HEK293 (cell line): ENCODE measurements around the gene BNIPL.
A peak's percentile ranks its signal among the peaks of the same experiment; 100 is the strongest.

Experiments used
- BCL11B ChIP-seq: fragments of 450-650 bp; formaldehyde crosslinking; IDR thresholded peaks from 2 replicates; pipeline ENCODE4 v1.5.1; 2016; ENCODE audit warnings: low read depth, missing biosample characterization, missing genetic modification characterization
- HOXA7 ChIP-seq: sonication (generic); formaldehyde crosslinking; IDR thresholded peaks from 2 replicates; pipeline ENCODE4 v1.8.1; 2022; ENCODE audit warnings: missing genetic modification reagents, borderline replicate concordance
- HOXC10 ChIP-seq: sonication (generic); formaldehyde crosslinking; IDR thresholded peaks from 2 replicates; pipeline ENCODE4 v1.8.1; 2023; ENCODE audit warnings: mild to moderate bottlenecking, missing genetic modification reagents
- OSR2 ChIP-seq: fragments of 450-650 bp; formaldehyde crosslinking; IDR thresholded peaks from 2 replicates; pipeline ENCODE4 v1.5.1; 2016; ENCODE audit warnings: missing biosample characterization, missing genetic modification characterization
- PRDM1 ChIP-seq: fragments of 450-650 bp; formaldehyde crosslinking; IDR thresholded peaks from 2 replicates; pipeline ENCODE4; 2016; ENCODE audit warnings: missing biosample characterization, missing genetic modification characterization
- SP3 ChIP-seq: fragments of 450-650 bp; formaldehyde crosslinking; IDR thresholded peaks from 2 replicates; pipeline ENCODE4 v1.5.1; 2016; ENCODE audit warnings: missing biosample characterization, missing genetic modification characterization
- TRIM28 ChIP-seq: IDR thresholded peaks from 2 replicates; pipeline ENCODE4 v1.6.1; 2011; ENCODE audit warnings: low read length, control low read depth, borderline replicate concordance
- ZBTB7A ChIP-seq: fragments of 450-650 bp; formaldehyde crosslinking; IDR thresholded peaks from 2 replicates; pipeline ENCODE4 v1.5.1; 2016; ENCODE audit warnings: low read depth, missing biosample characterization, missing genetic modification characterization
- ZBTB8A ChIP-seq: fragments of 450-650 bp; formaldehyde crosslinking; IDR thresholded peaks from 2 replicates; pipeline ENCODE4 v1.5.1; 2016; ENCODE audit warnings: missing biosample characterization, missing genetic modification characterization
- ZEB2 ChIP-seq: fragments of 450-650 bp; formaldehyde crosslinking; IDR thresholded peaks from 2 replicates; pipeline ENCODE4 v1.5.1; 2016; ENCODE audit warnings: missing biosample characterization, missing genetic modification characterization
- ZNF19 ChIP-seq: fragments of 450-650 bp; formaldehyde crosslinking; IDR thresholded peaks from 2 replicates; pipeline ENCODE4; 2016; ENCODE audit warnings: missing biosample characterization, missing genetic modification characterization, low read depth
- ZNF202 ChIP-seq: fragments of 450-650 bp; formaldehyde crosslinking; IDR thresholded peaks from 2 replicates; pipeline ENCODE4 v1.5.1; 2016; ENCODE audit warnings: missing biosample characterization, missing genetic modification characterization, borderline replicate concordance
- ZNF335 ChIP-seq: fragments of 450-650 bp; formaldehyde crosslinking; conservative IDR thresholded peaks from 2 replicates; pipeline ENCODE4 v1.5.1; 2016; ENCODE audit warnings: missing biosample characterization, missing genetic modification characterization
- ZNF391 ChIP-seq: fragments of 450-650 bp; formaldehyde crosslinking; IDR thresholded peaks from 2 replicates; pipeline ENCODE4 v1.5.1; 2016; ENCODE audit warnings: low read depth, missing biosample characterization, missing genetic modification characterization, borderline replicate concordance
- ZNF394 ChIP-seq: fragments of 450-650 bp; formaldehyde crosslinking; IDR thresholded peaks from 2 replicates; pipeline ENCODE4 v1.5.1; 2016; ENCODE audit warnings: missing biosample characterization, missing genetic modification characterization, mild to moderate bottlenecking, moderate library complexity, borderline replicate concordance
- ZNF501 ChIP-seq: fragments of 450-650 bp; formaldehyde crosslinking; IDR thresholded peaks from 2 replicates; pipeline ENCODE4 v1.5.1; 2016; ENCODE audit warnings: missing biosample characterization, missing genetic modification characterization
- ZNF600 ChIP-seq: fragments of 450-650 bp; formaldehyde crosslinking; IDR thresholded peaks from 2 replicates; pipeline ENCODE4 v1.5.1; 2016; ENCODE audit warnings: missing biosample characterization, missing genetic modification characterization
- ZNF626 ChIP-seq: fragments of 450-650 bp; sonication (Bioruptor Pico); formaldehyde crosslinking; IDR thresholded peaks from 2 replicates; pipeline ENCODE4 v1.5.1; 2018; ENCODE audit warnings: missing biosample characterization, missing genetic modification characterization, inconsistent platforms
- ZNF658 ChIP-seq: fragments of 450-650 bp; formaldehyde crosslinking; IDR thresholded peaks from 2 replicates; pipeline ENCODE4; 2016; ENCODE audit warnings: missing biosample characterization, missing genetic modification characterization
- ZNF768 ChIP-seq: fragments of 450-650 bp; formaldehyde crosslinking; IDR thresholded peaks from 2 replicates; pipeline ENCODE4 v1.5.1; 2018; ENCODE audit warnings: missing biosample characterization, mild to moderate bottlenecking, missing genetic modification characterization
- ZNF776 ChIP-seq: fragments of 450-650 bp; formaldehyde crosslinking; IDR thresholded peaks from 2 replicates; pipeline ENCODE4 v1.5.0; 2017; ENCODE audit warnings: missing biosample characterization, missing genetic modification characterization, borderline replicate concordance
- ZNF830 ChIP-seq: fragments of 450-650 bp; IDR thresholded peaks from 2 replicates; pipeline ENCODE4 v1.5.0; 2018; ENCODE audit warnings: missing biosample characterization, missing genetic modification characterization, low read depth, mild to moderate bottlenecking, moderate library complexity
- TF ChIP-seq, protein P1 (sequence below): fragments of 450-650 bp; formaldehyde crosslinking; IDR thresholded peaks from 2 replicates; pipeline ENCODE4 v1.5.1; 2016; ENCODE audit warnings: missing biosample characterization, missing genetic modification characterization
- TF ChIP-seq, protein P2 (sequence below): fragments of 450-650 bp; formaldehyde crosslinking; IDR thresholded peaks from 2 replicates; pipeline ENCODE4 v1.5.1; 2017; ENCODE audit warnings: missing biosample characterization, missing genetic modification characterization
- TF ChIP-seq, protein P3 (sequence below): fragments of 450-650 bp; formaldehyde crosslinking; IDR thresholded peaks from 2 replicates; pipeline ENCODE4 v1.5.1; 2017; ENCODE audit warnings: missing biosample characterization, missing genetic modification characterization
- TF ChIP-seq, protein P4 (sequence below): fragments of 450-650 bp; formaldehyde crosslinking; IDR thresholded peaks from 2 replicates; pipeline ENCODE4 v1.5.1; 2016; ENCODE audit warnings: missing biosample characterization, missing genetic modification characterization
- TF ChIP-seq, protein P5 (sequence below): fragments of 450-650 bp; formaldehyde crosslinking; IDR thresholded peaks from 2 replicates; pipeline ENCODE4 v1.5.1; 2016; ENCODE audit warnings: missing biosample characterization, missing genetic modification characterization

The BNIPL gene

DNA sequence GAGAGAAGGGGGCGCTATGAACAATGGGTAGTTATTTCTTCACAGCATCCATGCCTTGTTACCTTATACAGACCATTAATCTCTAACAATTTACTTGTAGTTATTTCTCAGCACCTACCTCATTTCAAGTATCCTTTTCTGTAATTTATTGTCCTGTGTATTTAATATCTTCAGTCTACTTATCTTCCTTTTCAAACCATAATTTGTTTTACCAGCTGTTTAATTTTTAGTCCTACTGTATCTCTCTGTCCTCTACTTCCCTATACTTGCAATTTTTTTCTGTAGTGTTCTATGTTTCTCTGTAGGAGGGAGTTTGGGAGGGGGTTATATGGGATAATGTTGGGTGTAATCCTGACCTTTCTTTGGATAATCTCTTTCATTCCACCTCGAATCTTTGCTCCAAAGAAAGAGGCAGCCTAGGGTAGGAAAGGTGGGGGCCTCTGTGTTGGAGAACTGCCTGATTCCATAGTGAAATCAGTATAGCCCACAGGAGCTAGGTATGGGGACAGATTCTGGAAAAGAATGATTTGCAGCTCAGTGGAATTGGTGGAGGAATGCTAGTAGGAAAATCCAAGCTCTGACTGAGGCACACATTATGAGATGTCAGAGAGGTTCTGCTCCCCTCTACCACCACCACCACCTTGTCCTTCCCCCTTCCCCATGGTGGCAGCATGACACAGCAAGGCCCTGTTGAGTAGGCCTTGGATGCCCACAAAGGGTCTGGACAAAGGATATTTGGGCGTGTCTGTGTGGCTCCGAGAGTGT, 24.5 kb downstream of the BNIPL start (continued):
- no peak for TF ChIP-seq ZNF626 (tag by site-specific recombination)
- no peak for TF ChIP-seq ZNF391 (tag by site-specific recombination)
- TF ChIP-seq, protein P1, sequence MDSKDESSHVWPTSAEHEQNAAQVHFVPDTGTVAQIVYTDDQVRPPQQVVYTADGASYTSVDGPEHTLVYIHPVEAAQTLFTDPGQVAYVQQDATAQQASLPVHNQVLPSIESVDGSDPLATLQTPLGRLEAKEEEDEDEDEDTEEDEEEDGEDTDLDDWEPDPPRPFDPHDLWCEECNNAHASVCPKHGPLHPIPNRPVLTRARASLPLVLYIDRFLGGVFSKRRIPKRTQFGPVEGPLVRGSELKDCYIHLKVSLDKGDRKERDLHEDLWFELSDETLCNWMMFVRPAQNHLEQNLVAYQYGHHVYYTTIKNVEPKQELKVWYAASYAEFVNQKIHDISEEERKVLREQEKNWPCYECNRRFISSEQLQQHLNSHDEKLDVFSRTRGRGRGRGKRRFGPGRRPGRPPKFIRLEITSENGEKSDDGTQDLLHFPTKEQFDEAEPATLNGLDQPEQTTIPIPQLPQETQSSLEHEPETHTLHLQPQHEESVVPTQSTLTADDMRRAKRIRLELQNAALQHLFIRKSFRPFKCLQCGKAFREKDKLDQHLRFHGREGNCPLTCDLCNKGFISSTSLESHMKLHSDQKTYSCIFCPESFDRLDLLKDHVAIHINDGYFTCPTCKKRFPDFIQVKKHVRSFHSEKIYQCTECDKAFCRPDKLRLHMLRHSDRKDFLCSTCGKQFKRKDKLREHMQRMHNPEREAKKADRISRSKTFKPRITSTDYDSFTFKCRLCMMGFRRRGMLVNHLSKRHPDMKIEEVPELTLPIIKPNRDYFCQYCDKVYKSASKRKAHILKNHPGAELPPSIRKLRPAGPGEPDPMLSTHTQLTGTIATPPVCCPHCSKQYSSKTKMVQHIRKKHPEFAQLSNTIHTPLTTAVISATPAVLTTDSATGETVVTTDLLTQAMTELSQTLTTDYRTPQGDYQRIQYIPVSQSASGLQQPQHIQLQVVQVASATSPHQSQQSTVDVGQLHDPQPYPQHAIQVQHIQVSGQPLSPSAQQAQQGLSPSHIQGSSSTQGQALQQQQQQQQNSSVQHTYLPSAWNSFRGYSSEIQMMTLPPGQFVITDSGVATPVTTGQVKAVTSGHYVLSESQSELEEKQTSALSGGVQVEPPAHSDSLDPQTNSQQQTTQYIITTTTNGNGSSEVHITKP (tag by site-specific recombination), result no peak
- peak; percentile 74 for TF ChIP-seq ZNF335 (tag by site-specific recombination)
- TF ChIP-seq ZNF830 (tag by site-specific recombination), result no peak
- TF ChIP-seq BCL11B (tag by site-specific recombination), result no peak
- no peak for TF ChIP-seq ZNF19 (tag by site-specific recombination)
- TF ChIP-seq, protein P2, sequence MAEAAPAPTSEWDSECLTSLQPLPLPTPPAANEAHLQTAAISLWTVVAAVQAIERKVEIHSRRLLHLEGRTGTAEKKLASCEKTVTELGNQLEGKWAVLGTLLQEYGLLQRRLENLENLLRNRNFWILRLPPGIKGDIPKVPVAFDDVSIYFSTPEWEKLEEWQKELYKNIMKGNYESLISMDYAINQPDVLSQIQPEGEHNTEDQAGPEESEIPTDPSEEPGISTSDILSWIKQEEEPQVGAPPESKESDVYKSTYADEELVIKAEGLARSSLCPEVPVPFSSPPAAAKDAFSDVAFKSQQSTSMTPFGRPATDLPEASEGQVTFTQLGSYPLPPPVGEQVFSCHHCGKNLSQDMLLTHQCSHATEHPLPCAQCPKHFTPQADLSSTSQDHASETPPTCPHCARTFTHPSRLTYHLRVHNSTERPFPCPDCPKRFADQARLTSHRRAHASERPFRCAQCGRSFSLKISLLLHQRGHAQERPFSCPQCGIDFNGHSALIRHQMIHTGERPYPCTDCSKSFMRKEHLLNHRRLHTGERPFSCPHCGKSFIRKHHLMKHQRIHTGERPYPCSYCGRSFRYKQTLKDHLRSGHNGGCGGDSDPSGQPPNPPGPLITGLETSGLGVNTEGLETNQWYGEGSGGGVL, result peak; percentile 17; the same call in 1 of the 2 replicates
- no peak for TF ChIP-seq ZNF776 (tag by site-specific recombination)
- TF ChIP-seq HOXA7 (CRISPR knock-in tag), result no peak
- TF ChIP-seq, protein P3, sequence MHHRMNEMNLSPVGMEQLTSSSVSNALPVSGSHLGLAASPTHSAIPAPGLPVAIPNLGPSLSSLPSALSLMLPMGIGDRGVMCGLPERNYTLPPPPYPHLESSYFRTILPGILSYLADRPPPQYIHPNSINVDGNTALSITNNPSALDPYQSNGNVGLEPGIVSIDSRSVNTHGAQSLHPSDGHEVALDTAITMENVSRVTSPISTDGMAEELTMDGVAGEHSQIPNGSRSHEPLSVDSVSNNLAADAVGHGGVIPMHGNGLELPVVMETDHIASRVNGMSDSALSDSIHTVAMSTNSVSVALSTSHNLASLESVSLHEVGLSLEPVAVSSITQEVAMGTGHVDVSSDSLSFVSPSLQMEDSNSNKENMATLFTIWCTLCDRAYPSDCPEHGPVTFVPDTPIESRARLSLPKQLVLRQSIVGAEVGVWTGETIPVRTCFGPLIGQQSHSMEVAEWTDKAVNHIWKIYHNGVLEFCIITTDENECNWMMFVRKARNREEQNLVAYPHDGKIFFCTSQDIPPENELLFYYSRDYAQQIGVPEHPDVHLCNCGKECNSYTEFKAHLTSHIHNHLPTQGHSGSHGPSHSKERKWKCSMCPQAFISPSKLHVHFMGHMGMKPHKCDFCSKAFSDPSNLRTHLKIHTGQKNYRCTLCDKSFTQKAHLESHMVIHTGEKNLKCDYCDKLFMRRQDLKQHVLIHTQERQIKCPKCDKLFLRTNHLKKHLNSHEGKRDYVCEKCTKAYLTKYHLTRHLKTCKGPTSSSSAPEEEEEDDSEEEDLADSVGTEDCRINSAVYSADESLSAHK (tag by site-specific recombination), result no peak
- TF ChIP-seq, protein P4, sequence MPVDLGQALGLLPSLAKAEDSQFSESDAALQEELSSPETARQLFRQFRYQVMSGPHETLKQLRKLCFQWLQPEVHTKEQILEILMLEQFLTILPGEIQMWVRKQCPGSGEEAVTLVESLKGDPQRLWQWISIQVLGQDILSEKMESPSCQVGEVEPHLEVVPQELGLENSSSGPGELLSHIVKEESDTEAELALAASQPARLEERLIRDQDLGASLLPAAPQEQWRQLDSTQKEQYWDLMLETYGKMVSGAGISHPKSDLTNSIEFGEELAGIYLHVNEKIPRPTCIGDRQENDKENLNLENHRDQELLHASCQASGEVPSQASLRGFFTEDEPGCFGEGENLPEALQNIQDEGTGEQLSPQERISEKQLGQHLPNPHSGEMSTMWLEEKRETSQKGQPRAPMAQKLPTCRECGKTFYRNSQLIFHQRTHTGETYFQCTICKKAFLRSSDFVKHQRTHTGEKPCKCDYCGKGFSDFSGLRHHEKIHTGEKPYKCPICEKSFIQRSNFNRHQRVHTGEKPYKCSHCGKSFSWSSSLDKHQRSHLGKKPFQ (tag by site-specific recombination), result no peak; the same call in 1 of the 2 replicates
- no peak for TF ChIP-seq ZBTB7A (tag by site-specific recombination)
- TF ChIP-seq ZNF600 (tag by site-specific recombination), result peak; percentile 82
- TF ChIP-seq ZNF768 (tag by site-specific recombination), result no peak
- no peak for TF ChIP-seq ZNF501 (tag by site-specific recombination)
- no peak for TF ChIP-seq TRIM28
- no peak for TF ChIP-seq SP3 (tag by site-specific recombination)
- no peak for TF ChIP-seq ZNF202
- TF ChIP-seq, protein P5, sequence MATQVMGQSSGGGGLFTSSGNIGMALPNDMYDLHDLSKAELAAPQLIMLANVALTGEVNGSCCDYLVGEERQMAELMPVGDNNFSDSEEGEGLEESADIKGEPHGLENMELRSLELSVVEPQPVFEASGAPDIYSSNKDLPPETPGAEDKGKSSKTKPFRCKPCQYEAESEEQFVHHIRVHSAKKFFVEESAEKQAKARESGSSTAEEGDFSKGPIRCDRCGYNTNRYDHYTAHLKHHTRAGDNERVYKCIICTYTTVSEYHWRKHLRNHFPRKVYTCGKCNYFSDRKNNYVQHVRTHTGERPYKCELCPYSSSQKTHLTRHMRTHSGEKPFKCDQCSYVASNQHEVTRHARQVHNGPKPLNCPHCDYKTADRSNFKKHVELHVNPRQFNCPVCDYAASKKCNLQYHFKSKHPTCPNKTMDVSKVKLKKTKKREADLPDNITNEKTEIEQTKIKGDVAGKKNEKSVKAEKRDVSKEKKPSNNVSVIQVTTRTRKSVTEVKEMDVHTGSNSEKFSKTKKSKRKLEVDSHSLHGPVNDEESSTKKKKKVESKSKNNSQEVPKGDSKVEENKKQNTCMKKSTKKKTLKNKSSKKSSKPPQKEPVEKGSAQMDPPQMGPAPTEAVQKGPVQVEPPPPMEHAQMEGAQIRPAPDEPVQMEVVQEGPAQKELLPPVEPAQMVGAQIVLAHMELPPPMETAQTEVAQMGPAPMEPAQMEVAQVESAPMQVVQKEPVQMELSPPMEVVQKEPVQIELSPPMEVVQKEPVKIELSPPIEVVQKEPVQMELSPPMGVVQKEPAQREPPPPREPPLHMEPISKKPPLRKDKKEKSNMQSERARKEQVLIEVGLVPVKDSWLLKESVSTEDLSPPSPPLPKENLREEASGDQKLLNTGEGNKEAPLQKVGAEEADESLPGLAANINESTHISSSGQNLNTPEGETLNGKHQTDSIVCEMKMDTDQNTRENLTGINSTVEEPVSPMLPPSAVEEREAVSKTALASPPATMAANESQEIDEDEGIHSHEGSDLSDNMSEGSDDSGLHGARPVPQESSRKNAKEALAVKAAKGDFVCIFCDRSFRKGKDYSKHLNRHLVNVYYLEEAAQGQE (tag by site-specific recombination), result no peak
- no peak for TF ChIP-seq PRDM1 (tag by site-specific recombination)
- peak; percentile 25; the same call in 1 of the 2 replicates for TF ChIP-seq ZBTB8A
- TF ChIP-seq HOXC10 (CRISPR knock-in tag), result no peak
- no peak for TF ChIP-seq OSR2 (tag by site-specific recombination)
- no peak for TF ChIP-seq ZNF394 (tag by site-specific recombination)
- no peak for TF ChIP-seq ZEB2
- no peak for TF ChIP-seq ZNF658
